GM12892 (cell line): ENCODE measurements around the gene HERC5.
"Not testable (repeated sequence)": the region's sequence is repeated elsewhere in the genome, so short reads cannot be mapped to it uniquely, and the experiment has no call there.

ENCODE experiments used
- POLR2A ChIP-seq: IDR thresholded peaks from 2 replicates; pipeline ENCODE4 v1.6.1; 2011; ENCODE audit warnings: low read depth, low read length, control low read depth
- POLR2AphosphoS5 ChIP-seq: IDR thresholded peaks from 2 replicates; pipeline ENCODE4 v1.6.1; 2011; ENCODE audit warnings: low read depth, low read length, control low read depth

DNA sequence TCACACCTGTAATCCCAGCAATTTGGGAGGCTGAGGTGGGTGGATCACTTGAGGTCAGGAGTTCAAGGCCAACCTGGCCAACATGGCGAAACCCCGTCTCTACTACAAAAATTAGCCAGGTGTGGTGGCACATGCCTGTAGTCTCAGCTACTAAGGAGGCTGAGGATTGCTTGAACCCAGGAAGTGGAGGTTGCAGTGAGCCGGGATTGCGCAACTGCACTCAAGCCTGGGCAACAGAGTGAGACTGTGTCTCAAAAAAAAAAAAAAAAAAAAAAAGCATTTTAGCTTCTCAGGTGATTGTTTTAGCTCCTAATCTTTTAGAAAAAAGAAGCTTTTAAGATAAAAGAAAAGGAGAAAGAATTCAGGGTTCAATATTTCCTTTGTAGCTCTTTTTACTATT is 19.0 kb upstream of the HERC5 start:
- TF ChIP-seq POLR2A, POLR2AphosphoS5: not testable (repeated sequence)
